ENCODE results near the gene CCDC7.

DNA sequence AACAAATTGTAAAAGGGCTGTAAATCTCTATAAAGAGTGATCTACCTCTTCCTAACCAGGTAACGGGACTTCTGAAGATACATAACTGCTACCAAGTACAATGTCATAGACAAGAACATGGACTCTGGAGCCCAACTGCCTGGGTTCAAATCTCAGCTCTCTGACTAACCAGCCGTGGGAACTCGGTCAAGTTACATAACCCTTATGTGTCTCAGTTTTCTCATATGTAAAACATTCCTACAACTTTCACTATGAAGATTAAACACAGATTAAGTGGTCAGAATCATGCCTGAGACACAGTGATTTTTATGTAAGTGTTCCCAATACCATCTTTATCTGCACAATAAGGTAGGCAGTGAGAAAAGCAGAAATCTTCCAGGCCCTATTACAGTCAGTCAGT lies 459.5 kb downstream of the CCDC7 start:
- TF ChIP-seq EZH2 (IDR thresholded peaks at IDR 0.05; ENCODE audit: insufficient read depth, poor library complexity, severe bottlenecking) (no peak), EZH2phosphoT487 (IDR thresholded peaks at IDR 0.05; ENCODE audit: insufficient read depth, low read depth) (no peak)

Measured in GM23248 (cell line).